Parathyroid adenoma (tissue), 2 donors: ENCODE measurements around the gene BOK.
"Not testable (repeated sequence)": the region's sequence is repeated elsewhere in the genome, so short reads cannot be mapped to it uniquely, and the experiment has no call there.

Source experiments
- H2AFZ ChIP-seq: fragments of 300-600 bp; sonication (generic); one replicate; pipeline ENCODE4 v1.7.0; 2017; ENCODE audit warnings: antibody characterized with exemption, mild to moderate bottlenecking
- H3K27ac ChIP-seq: fragments of 300-600 bp; sonication (generic); one replicate; pipeline ENCODE4 v1.7.0; 2017
- H3K27me3 ChIP-seq: fragments of 300-600 bp; sonication (generic); one replicate; pipeline ENCODE4 v1.7.0; 2017; ENCODE audit warnings: low read length; ENCODE audit not compliant: control insufficient read depth, insufficient read depth
- H3K36me3 ChIP-seq: fragments of 300-600 bp; sonication (generic); one replicate; pipeline ENCODE4 v1.7.0; 2017; ENCODE audit warnings: low read length; ENCODE audit not compliant: control insufficient read depth, insufficient read depth
- H3K4me1 ChIP-seq: fragments of 300-600 bp; sonication (generic); one replicate; pipeline ENCODE4 v1.7.0; 2017; ENCODE audit warnings: control low read depth
- H3K4me2 ChIP-seq: fragments of 300-600 bp; sonication (generic); one replicate; pipeline ENCODE4 v1.7.0; 2017; ENCODE audit warnings: low read length
- H3K4me3 ChIP-seq: fragments of 300-600 bp; sonication (generic); one replicate; pipeline ENCODE4 v1.7.0; 2017; ENCODE audit warnings: low read depth, low read length
- H3K79me2 ChIP-seq: fragments of 300-600 bp; sonication (generic); one replicate; pipeline ENCODE4 v1.7.0; 2017; ENCODE audit warnings: control low read depth
- H3K9ac ChIP-seq: fragments of 300-600 bp; sonication (generic); one replicate; pipeline ENCODE4 v1.7.0; 2017; ENCODE audit warnings: mild to moderate bottlenecking
- H3K9me3 ChIP-seq: fragments of 300-600 bp; sonication (generic); one replicate; pipeline ENCODE4 v1.7.0; 2017; ENCODE audit warnings: low read length; ENCODE audit not compliant: control insufficient read depth
- TF ChIP-seq, protein P1 (sequence below): fragments of 300-600 bp; sonication (generic); IDR thresholded peaks from one replicate; pipeline ENCODE4 v1.7.0; 2017; ENCODE audit warnings: antibody characterized with exemption, mild to moderate bottlenecking
- donor health status: primary hyperparathyroidism.

Gene BOK

DNA sequence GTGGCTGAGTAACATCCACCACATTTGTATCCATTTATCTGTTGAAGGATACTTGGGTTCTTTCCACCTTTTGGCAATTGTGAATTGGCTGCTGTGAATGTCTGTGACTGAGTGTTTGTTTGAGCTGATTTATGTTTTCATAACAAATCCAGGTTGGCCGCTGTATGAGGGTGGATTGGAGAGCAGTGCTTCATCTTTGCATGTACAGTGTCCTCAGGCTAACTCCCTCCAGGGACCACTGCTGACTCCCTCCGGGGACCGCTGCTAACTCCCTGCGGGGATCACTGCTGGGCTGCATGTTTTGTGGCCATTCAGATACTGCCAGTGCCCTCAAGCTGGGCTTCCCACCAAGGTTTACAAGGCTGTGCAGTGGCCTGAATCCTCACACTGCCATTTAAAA lies 10.2 kb downstream of the BOK start:
- H3K4me2 ChIP-seq = no peak overlapping the region
- no peaks in the 10 kb centered on the region for H3K27me3 ChIP-seq
- no peaks in the 10 kb centered on the region for H3K4me1 ChIP-seq
- no peaks in the 10 kb centered on the region for H3K9me3 ChIP-seq
- no peak overlapping the region for H3K27ac ChIP-seq
- H3K36me3 ChIP-seq = no peaks in the 10 kb centered on the region
- no peak overlapping the region for H3K4me3 ChIP-seq
- TF ChIP-seq, protein P1, sequence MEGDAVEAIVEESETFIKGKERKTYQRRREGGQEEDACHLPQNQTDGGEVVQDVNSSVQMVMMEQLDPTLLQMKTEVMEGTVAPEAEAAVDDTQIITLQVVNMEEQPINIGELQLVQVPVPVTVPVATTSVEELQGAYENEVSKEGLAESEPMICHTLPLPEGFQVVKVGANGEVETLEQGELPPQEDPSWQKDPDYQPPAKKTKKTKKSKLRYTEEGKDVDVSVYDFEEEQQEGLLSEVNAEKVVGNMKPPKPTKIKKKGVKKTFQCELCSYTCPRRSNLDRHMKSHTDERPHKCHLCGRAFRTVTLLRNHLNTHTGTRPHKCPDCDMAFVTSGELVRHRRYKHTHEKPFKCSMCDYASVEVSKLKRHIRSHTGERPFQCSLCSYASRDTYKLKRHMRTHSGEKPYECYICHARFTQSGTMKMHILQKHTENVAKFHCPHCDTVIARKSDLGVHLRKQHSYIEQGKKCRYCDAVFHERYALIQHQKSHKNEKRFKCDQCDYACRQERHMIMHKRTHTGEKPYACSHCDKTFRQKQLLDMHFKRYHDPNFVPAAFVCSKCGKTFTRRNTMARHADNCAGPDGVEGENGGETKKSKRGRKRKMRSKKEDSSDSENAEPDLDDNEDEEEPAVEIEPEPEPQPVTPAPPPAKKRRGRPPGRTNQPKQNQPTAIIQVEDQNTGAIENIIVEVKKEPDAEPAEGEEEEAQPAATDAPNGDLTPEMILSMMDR = no peak
- no peaks in the 10 kb centered on the region for H3K79me2 ChIP-seq
- H3K9ac ChIP-seq = no peak overlapping the region
- H2AFZ ChIP-seq = no peak overlapping the region

DNA sequence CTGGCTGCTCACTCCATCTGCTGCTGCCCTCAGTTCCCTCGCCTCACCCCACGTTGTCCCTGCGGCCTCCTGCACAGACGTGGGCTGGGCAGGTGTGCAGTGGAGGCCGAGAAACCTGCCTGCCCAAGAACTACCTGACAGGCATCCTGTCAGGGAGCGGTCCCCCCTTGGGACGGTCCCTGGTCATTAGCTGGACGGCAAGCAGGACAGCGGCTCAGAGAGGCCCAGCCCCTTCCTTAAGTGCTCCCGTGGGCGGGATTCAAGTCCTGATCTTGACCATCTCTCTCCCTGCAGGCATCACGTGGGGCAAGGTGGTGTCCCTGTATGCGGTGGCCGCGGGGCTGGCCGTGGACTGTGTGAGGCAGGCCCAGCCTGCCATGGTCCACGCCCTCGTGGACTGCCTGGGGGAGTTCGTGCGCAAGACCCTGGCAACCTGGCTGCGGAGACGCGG lies 11.3 kb downstream of the BOK start:
- Histone ChIP-seq H3K27ac (no peak overlapping the region), H3K4me3 (no peak overlapping the region), H2AFZ (no peak overlapping the region), H3K36me3 (no peaks in the 10 kb centered on the region), H3K9me3 (no peaks in the 10 kb centered on the region), H3K79me2 (no peaks in the 10 kb centered on the region), H3K4me1 (no peaks in the 10 kb centered on the region), H3K9ac (no peak overlapping the region), H3K27me3 (no peaks in the 10 kb centered on the region), H3K4me2 (no peak overlapping the region)
- TF ChIP-seq, protein P1 = no peak

DNA sequence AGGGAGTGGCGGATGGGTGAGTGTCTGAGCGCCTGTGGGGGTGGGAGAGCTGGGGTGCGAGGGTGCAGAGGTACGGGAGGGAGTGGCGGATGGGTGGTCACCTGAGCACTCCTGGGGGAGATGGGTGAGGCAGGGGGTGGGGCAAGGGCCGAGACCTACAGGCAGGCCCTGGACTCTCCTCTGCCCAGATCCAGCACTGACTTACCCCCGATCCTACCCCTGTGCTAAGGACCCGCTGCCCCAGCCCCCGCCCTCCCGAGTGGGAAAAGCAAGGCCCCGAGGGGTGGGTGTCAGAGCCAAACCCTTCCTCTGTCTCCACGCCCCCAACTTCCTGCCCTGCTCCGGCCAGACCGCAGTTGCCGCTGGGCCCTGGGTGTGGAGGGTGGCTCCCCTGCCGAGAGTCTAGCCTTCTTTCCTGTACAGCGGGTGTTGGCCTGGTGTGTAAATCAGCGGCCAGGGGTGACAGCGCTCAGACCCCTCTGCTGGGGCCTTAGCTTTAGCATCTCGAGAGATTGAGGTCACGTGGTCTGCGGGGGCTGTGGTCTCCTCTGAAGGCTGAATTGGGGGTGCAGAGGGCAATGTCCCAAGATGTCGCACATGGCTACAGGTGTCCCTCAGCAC lies 12.5 kb downstream of the BOK start:
- H3K27me3 ChIP-seq = no peaks in the 10 kb centered on the region
- no peaks in the 10 kb centered on the region for H3K36me3 ChIP-seq
- H3K9ac ChIP-seq = no peak overlapping the region
- no peaks in the 10 kb centered on the region for H3K4me1 ChIP-seq
- no peaks in the 10 kb centered on the region for H3K9me3 ChIP-seq
- no peaks in the 10 kb centered on the region for H3K79me2 ChIP-seq
- H3K4me2 ChIP-seq = no peak overlapping the region
- no peak overlapping the region for H2AFZ ChIP-seq
- no peak overlapping the region for H3K27ac ChIP-seq
- H3K4me3 ChIP-seq = no peak overlapping the region
- TF ChIP-seq, protein P1 = no peak

DNA sequence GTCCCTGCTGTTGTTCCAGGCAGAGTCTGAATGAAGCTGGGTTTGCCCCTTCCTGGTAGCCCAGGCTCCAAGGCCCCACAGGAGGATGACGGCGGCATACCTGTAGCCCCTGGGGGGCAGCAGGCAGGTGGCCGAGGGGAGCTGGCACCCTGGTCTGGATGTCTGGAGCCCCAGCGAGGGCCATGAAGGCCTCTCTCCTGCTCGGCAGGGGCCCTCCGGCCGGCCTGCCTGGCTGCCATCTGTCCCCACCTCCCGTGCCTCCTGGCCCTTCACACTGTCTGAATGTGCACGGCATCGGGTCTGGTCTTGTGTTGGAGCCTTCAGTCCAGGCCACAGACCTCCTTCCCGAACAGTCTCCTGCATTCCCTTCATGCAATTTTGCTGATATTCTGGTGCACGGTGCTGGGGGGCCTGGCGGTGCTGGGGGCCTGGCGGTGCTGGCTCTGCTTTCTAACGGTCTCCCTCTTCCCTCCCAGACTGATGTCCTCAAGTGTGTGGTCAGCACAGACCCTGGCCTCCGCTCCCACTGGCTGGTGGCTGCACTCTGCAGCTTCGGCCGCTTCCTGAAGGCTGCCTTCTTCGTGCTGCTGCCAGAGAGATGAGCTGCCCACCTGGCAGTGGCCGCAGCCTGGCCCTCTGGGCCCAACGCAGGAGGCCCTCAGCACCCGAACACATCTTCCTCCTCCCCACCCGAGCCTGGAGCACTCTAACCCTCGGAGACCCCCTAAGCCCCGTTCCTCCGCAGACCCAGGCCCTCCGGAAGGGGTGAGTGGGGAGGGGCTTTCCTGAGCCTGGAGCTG lies 13.5 kb downstream of the BOK start:
- Histone ChIP-seq H3K4me1 (no peaks in the 10 kb centered on the region), H3K27ac (no peak overlapping the region), H2AFZ (no peak overlapping the region), H3K36me3 (no peaks in the 10 kb centered on the region), H3K9ac (no peak overlapping the region), H3K4me2 (no peak overlapping the region), H3K4me3 (no peak overlapping the region), H3K27me3 (no peaks in the 10 kb centered on the region), H3K79me2 (no peaks in the 10 kb centered on the region), H3K9me3 (no peaks in the 10 kb centered on the region)
- TF ChIP-seq, protein P1 = no peak

DNA sequence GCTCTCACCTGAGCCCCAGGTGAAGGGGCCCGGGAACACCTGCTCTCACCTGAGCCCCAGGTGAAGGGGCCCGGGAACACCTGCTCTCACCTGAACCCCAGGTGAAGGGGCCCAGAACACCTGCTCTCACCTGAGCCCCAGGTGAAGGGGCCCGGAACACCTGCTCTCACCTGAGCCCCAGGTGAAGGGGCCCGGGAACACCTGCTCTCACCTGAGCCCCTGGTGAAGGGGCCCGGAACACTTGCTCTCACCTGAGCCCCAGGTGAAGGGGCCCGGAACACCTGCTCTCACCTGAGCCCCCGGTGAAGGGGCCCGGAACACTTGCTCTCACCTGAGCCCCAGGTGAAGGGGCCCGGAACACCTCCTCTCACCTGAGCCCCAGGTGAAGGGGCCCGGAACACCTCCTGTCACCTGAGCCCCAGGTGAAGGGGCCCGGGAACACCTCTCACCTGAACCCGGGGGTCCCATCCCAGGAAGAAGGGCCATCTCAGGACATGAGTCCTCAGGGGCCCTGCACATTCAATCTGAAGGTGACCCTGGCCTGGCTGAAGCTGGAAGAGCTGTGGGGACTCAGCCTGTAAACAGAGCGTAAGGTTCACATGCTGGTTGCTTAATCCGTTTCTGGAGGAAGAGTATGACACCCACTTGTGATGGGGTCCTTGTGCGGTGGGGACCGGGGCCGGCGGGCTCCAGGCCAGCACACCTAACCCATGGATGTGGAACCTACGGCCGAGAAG lies 14.5 kb downstream of the BOK start:
- not testable (repeated sequence) for H3K9me3 ChIP-seq, H3K79me2 ChIP-seq, H3K4me3 ChIP-seq, H3K27me3 ChIP-seq, H3K4me1 ChIP-seq, H2AFZ ChIP-seq, H3K27ac ChIP-seq, H3K36me3 ChIP-seq, H3K9ac ChIP-seq, H3K4me2 ChIP-seq
